Spleen (tissue), 11 donors: ENCODE measurements around the gene TRPV4. TPM values are rescaled to one million over a fixed set of nuclear protein-coding genes. Genes with fewer than 3 reads are reported as not detected.
A peak's percentile ranks its signal among the peaks of the same experiment; 100 is the strongest.

ENCODE experiments used
- DNase-seq: peaks from one replicate; pipeline ENCODE4 v3.0.0-alpha.2; 2020
- H3K27ac ChIP-seq, 8 donors: fragments of 200-600 bp; sonication (generic) in 7 of 8; 1 replicate in 4 of 8; 2 replicates in 4 of 8; pipeline versions ENCODE4 v1.5.0 to v1.8.0; 2016 to 2021; ENCODE audit warnings: inconsistent platforms in 4 of 8, mild to moderate bottlenecking in 4 of 8, moderate library complexity in 1 of 8
- H3K27me3 ChIP-seq, 7 donors: fragments of 200-600 bp; sonication (generic) in 6 of 7; replicated peaks in 1 of 7; 1 replicate in 4 of 7; 2 replicates in 3 of 7; pipeline versions ENCODE4 v1.5.0 to v1.8.0; 2016 to 2021; ENCODE audit warnings: inconsistent platforms in 3 of 7, mild to moderate bottlenecking in 1 of 7
- H3K36me3 ChIP-seq, 6 donors: fragments of 200-600 bp; sonication (generic) in 5 of 6; 1 replicate in 4 of 6; 2 replicates in 2 of 6; pipeline versions ENCODE4 v1.5.0 to v1.8.0; 2016 to 2021; ENCODE audit warnings: inconsistent platforms in 2 of 6
- H3K4me1 ChIP-seq, 6 donors: fragments of 200-600 bp; sonication (generic) in 5 of 6; 1 replicate in 3 of 6; 2 replicates in 3 of 6; pipeline versions ENCODE4 v1.5.0 to v1.8.0; 2016 to 2021; ENCODE audit warnings: inconsistent platforms in 3 of 6
- H3K4me3 ChIP-seq, 8 donors: fragments of 200-600 bp; sonication (generic) in 7 of 8; 1 replicate in 4 of 8; 2 replicates in 4 of 8; pipeline versions ENCODE4 v1.5.0 to v1.8.0; 2016 to 2021; ENCODE audit warnings: inconsistent platforms in 4 of 8, mild to moderate bottlenecking in 4 of 8, moderate library complexity in 2 of 8
- H3K9me3 ChIP-seq, 8 donors: fragments of 200-600 bp; sonication (generic) in 7 of 8; 1 replicate in 4 of 8; 2 replicates in 4 of 8; pipeline versions ENCODE4 v1.5.0 to v1.8.0; 2016 to 2021; ENCODE audit warnings: inconsistent platforms in 4 of 8
- POLR2A ChIP-seq, 3 donors: fragments of 450-650 bp; IDR thresholded peaks; one replicate each; pipeline ENCODE4 v1.5.1; 2017; ENCODE audit warnings: antibody characterized with exemption in 3 of 3, mild to moderate bottlenecking in 1 of 3
- POLR2AphosphoS5 ChIP-seq, 3 donors: sonication (generic); formaldehyde crosslinking; IDR thresholded peaks; one replicate each; pipeline ENCODE4 v1.5.1; 2017; ENCODE audit warnings: antibody characterized with exemption in 3 of 3
- WGBS, 5 donors: extraction: QIAGEN DNeasy Blood & Tissue Kit in 3 of 5; methylation state at CpG; one replicate each; pipeline versions ENCODE4 v1.1.5 to v1.1.7; 2013 to 2018; 5-methylcytosine and 5-hydroxymethylcytosine counted together
- intact Hi-C: fragments of 100-400 bp; cut with DNase I; formaldehyde crosslinking; loops from one replicate; pipeline ENCODE4 v1.15.0; 2023; ENCODE audit warnings: low total_unique reads
- polyA plus RNA-seq, 3 donors: library from polyadenylated mRNA; stranded (reverse); fragments of 200-250 nt; gene quantifications; one replicate each; pipeline ENCODE4 v1.2.1, GENCODE V29; 2013
- total RNA-seq, 7 donors: library from RNA; depleted of rRNA in 3 of 7; stranded (reverse); fragments of >200 nt in 3 of 7; fragmentation: NEBNext Ultra II Directional in 4 of 7; extraction: Animal tissue kit (Norgen Biotek cat#: 25700) in 4 of 7; gene quantifications; one replicate each; pipeline versions ENCODE4 v1.1.0 to v1.2.1, GENCODE V29; 2016 to 2021
- TF ChIP-seq, protein P1 (sequence below), 11 experiments: fragments of 200-600 bp in 7 of 11; fragments of 450-650 bp in 4 of 11; sonication (generic) in 4 of 11; IDR thresholded peaks in 8 of 11; conservative IDR thresholded peaks in 3 of 11; 1 replicate in 7 of 11; 2 replicates in 4 of 11; pipeline versions ENCODE4 v1.4.0 to v1.8.0; 2016 to 2021; ENCODE audit warnings: antibody characterized with exemption in 11 of 11, inconsistent platforms in 4 of 11, mild to moderate bottlenecking in 1 of 11
- donor health status: healthy with polysubstance abuse.
- donor health status: DM: no; HTN: no; CAD: no; lungs with moderate emphysema.
- donor health status: DM: no; HTN: no; CAD: no.
- donor health status: Bipolar disorder and iron deficiency.
- donor health status: healthy.
- donor health status: DM: no; HTN: no; CAD: no.
- donor health status: DM: yes; HTN: yes; CAD: no.

Gene TRPV4
- total and polyA plus RNA-seq, 10 donors, result 0.49 to 8.0 (median 4.4) TPM

DNA sequence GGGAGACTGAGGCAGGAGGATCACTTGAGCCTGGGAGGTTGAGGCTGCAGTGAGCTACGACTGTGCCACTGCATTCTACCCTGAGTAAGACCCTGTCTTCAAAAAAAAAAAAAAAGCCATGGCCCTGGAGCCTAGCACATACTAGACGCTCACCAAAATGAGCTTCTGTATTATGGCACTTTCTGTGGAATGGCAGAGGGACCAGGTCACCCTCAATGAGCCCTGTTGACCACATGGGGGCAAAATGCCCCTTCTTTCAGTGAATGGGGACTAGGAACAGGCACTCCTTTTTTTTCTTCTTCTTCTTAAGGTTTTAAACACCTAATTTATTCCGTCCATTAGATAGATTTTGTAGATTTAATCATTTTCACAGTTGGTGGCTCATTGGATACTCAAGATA lies 69.1 kb downstream of the TRPV4 start:
- Histone ChIP-seq H3K4me1 (peaks cover 0 to 41% (median 23%) of the 10 kb centered on the region in 6 donors), H3K4me3 (no peak overlapping the region), H3K36me3 (peaks cover 0 to 14% (median 3%) of the 10 kb centered on the region in 6 donors), H3K27me3 (no peaks in the 10 kb centered on the region), H3K27ac (no peak overlapping the region), H3K9me3 (peaks cover 0 to 12% (median 9%) of the 10 kb centered on the region in 8 donors)
- intact Hi-C loops, result no loop called here
- no peak for DNase-seq
- 90 to 98% (median 93%) methylated on average over 3 of the region's 3 CpGs for WGBS, 5 donors
- TF ChIP-seq POLR2A (IDR thresholded peaks at IDR 0.05) (no peak), POLR2AphosphoS5 (IDR thresholded peaks at IDR 0.05) (no peak)
- TF ChIP-seq, protein P1, sequence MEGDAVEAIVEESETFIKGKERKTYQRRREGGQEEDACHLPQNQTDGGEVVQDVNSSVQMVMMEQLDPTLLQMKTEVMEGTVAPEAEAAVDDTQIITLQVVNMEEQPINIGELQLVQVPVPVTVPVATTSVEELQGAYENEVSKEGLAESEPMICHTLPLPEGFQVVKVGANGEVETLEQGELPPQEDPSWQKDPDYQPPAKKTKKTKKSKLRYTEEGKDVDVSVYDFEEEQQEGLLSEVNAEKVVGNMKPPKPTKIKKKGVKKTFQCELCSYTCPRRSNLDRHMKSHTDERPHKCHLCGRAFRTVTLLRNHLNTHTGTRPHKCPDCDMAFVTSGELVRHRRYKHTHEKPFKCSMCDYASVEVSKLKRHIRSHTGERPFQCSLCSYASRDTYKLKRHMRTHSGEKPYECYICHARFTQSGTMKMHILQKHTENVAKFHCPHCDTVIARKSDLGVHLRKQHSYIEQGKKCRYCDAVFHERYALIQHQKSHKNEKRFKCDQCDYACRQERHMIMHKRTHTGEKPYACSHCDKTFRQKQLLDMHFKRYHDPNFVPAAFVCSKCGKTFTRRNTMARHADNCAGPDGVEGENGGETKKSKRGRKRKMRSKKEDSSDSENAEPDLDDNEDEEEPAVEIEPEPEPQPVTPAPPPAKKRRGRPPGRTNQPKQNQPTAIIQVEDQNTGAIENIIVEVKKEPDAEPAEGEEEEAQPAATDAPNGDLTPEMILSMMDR (IDR thresholded peaks at IDR 0.05 in 8 of 11, conservative IDR thresholded peaks at IDR 0.05 in 3 of 11), result no peak

DNA sequence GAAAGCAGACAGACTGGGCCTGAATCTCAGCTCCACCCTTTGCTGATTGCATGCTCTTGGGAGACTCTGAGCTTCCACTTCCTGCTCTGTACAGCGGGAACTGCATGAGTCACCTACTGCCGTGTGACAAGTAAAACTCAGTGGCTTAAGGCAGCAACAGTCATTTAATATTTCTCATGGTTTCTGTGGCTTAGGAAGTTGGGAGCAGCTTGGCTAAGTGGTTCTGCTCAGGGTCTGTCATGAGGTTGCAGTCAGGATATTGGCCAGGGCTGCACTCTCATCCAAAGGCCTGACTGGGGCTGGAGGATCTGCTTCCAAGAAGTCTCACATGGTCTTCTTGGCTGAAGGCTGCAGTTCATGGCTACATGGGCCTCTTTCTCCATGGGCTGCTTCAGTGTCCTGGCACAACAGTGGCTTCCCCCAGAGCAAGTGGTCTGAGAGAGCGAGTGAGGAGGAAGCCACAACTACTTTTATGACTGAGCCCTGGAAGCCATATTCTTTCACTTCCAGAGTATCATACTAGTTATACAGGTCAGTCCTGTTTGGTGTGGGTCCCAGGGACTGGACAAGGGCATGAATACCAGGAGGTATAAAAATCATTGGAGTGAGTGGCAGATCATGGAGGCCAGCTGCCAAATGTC lies 69.9 kb downstream of the TRPV4 start:
- TF ChIP-seq POLR2AphosphoS5 (IDR thresholded peaks at IDR 0.05) (no peak), POLR2A (IDR thresholded peaks at IDR 0.05) (no peak)
- TF ChIP-seq, protein P1 (IDR thresholded peaks at IDR 0.05 in 8 of 11, conservative IDR thresholded peaks at IDR 0.05 in 3 of 11), result no peak
- Histone ChIP-seq H3K36me3 (peaks cover 0 to 6% (median 2%) of the 10 kb centered on the region in 6 donors), H3K4me1 (peaks cover 0 to 46% (median 23%) of the 10 kb centered on the region in 6 donors), H3K27me3 (no peaks in the 10 kb centered on the region), H3K27ac (peak overlapping the region in 4 of 8 donors; percentile 27 to 69 (median 44)), H3K9me3 (peaks cover 0 to 12% (median 9%) of the 10 kb centered on the region in 8 donors), H3K4me3 (no peak overlapping the region)
- DNase-seq, result no peak
- WGBS, 5 donors, result 30 to 60% (median 39%) methylated on average over 3 of the region's 3 CpGs
- intact Hi-C loops, result no loop called here

DNA sequence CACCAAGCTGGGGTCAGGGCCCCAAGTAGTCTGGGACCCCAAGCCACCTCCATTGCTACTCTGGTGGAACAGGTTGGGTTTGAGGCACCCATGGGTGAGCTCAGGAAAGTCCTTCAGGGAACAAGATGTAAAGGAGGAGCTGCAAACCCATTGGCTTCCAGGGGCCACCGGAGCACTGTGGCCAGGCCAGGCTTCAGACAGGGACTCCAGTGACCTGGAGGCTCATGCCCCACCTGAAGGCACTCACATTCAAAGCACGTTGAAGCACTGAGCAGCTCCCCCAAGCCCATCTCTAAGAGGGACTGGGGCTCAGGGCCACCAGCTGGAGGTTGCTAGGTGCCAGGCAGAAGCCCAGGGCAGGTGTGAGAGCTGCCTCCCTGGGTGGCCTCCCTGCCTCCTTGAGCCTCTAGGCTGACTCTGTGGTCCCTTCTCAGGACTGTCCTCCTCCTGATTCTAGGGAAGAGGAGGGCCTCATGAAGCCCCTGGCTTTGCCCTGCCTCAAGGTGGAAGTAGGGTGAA lies 70.5 kb downstream of the TRPV4 start:
- H3K36me3 ChIP-seq, result peaks cover 0 to under 1% (median 0%) of the 10 kb centered on the region in 6 donors
- H3K4me1 ChIP-seq, result peaks cover 0 to 46% (median 23%) of the 10 kb centered on the region in 6 donors
- H3K27me3 ChIP-seq, result no peaks in the 10 kb centered on the region
- H3K4me3 ChIP-seq, result no peak overlapping the region
- H3K27ac ChIP-seq, result peak overlapping the region in 4 of 8 donors; percentile 27 to 69 (median 44)
- 60 to 100% (median 90%) methylated on average over 1 to 2 of the region's 2 CpGs for WGBS, 5 donors
- DNase-seq, result no peak
- TF ChIP-seq POLR2A (IDR thresholded peaks at IDR 0.05) (no peak), POLR2AphosphoS5 (IDR thresholded peaks at IDR 0.05) (no peak)
- TF ChIP-seq, protein P1 (IDR thresholded peaks at IDR 0.05 in 8 of 11, conservative IDR thresholded peaks at IDR 0.05 in 3 of 11), result no peak
- peaks cover 0 to 12% (median 9%) of the 10 kb centered on the region in 8 donors for H3K9me3 ChIP-seq
- intact Hi-C loops, result no loop called here

DNA sequence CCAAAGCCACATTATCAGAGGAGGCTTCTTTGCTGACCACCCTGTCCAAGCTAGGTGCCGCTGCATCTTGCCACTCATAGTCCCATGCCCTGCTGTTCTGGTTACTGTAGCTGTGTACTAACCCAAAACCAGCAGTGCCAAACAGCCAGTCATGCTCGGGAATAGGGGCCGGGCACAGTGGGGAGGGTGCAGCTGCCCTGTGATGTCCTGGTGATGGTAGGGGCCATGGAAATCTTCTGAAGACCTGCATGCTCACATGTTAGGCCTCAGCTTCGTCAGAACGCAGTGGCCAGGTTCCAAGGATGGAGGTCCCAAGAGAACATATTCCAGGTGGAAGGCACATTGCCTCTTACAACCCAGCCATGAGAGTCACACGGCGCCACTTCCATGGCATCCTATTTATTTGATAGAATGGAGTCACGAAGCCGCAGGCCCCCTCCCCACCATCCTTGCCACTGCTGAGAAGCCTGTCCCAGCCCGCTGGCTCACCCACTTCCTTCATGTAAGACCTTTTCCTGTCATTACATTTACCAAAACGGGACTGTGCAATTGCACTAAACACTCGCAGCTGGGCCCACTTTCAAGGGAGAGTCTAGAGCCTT lies 71.0 kb downstream of the TRPV4 start:
- no peaks in the 10 kb centered on the region for H3K27me3 ChIP-seq
- peaks cover 0 to 18% (median 12%) of the 10 kb centered on the region in 8 donors for H3K9me3 ChIP-seq
- TF ChIP-seq POLR2A (IDR thresholded peaks at IDR 0.05) (no peak), POLR2AphosphoS5 (IDR thresholded peaks at IDR 0.05) (no peak)
- TF ChIP-seq, protein P1 (IDR thresholded peaks at IDR 0.05 in 8 of 11, conservative IDR thresholded peaks at IDR 0.05 in 3 of 11), result no peak
- peaks cover 0 to 46% (median 23%) of the 10 kb centered on the region in 6 donors for H3K4me1 ChIP-seq
- no peak overlapping the region for H3K4me3 ChIP-seq
- intact Hi-C loops, result no loop called here
- H3K36me3 ChIP-seq, result no peaks in the 10 kb centered on the region
- no peak for DNase-seq
- WGBS, 5 donors, result 62 to 84% (median 68%) methylated on average over 11 to 12 of the region's 12 CpGs
- peak overlapping the region in 5 of 8 donors; percentile 27 to 69 (median 48) for H3K27ac ChIP-seq
